NCI-H1105 (cell line): ENCODE results near the gene CEP164.
"Not testable (repeated sequence)": the region's sequence is repeated elsewhere in the genome, so short reads cannot be mapped to it uniquely, and the experiment has no call there.

Source experiments
- DNase-seq: peaks from one replicate; lab custom pipeline; 2025; lab: John Stamatoyannopoulos, UW

The CEP164 gene

DNA sequence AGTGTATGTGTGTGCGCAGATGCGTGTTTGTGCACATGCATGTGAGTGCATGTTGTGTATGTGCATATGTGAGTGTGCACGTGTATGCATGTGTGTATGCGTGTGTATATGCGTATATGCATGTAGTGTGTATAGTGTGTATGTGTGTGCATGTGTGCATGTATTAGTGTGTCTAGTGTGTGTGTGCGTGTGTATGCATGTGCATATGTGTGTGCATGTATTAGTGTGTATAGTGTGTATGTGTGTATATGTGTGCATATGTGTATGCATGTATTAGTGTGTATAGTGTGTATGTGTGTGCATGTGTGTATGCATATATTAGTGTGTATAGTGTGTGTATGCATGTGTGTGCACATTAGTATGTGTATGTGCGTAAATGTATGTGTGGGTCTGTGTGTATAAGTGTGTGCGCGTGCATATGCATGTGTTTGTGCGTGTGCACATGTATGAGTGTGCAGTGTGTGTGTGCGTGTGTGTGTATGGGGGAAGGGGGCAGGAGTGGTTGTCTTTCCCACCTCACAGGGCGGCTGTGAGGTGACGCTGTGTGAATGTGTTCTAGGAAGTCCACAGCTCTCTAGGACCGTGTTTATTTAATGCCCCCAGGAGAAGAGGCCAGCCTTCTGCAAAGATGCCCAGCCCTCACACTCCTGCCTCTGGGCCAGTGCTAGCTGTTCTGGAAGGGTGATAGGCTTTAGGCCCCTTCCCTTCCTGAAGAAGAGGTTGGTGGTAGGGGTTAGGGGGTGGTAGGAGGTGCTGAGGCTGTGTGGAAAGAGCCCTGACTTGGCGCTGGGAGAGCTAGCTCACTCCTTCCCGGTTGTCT lies 114.6 kb downstream of the CEP164 start:
- no peak for DNase-seq

DNA sequence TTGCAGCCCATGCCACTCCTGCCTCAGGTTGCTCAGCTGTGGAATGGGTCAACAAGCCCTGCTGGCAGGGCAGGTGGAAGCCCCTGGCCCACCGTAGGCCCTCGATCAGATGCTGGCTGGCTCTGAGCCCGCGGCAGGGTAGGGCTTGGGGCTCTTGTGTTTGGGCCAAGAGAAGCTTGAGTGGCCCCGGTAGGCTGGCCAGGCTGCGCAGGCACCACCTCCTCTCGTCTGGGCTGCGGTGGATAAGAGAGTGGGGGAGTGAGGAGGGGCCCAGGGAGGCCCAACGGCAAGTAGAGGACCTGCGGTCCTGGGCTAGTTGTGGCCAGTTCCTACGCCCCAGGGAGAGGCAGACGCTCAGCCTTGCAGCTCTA lies 115.2 kb downstream of the CEP164 start:
- no peak for DNase-seq

DNA sequence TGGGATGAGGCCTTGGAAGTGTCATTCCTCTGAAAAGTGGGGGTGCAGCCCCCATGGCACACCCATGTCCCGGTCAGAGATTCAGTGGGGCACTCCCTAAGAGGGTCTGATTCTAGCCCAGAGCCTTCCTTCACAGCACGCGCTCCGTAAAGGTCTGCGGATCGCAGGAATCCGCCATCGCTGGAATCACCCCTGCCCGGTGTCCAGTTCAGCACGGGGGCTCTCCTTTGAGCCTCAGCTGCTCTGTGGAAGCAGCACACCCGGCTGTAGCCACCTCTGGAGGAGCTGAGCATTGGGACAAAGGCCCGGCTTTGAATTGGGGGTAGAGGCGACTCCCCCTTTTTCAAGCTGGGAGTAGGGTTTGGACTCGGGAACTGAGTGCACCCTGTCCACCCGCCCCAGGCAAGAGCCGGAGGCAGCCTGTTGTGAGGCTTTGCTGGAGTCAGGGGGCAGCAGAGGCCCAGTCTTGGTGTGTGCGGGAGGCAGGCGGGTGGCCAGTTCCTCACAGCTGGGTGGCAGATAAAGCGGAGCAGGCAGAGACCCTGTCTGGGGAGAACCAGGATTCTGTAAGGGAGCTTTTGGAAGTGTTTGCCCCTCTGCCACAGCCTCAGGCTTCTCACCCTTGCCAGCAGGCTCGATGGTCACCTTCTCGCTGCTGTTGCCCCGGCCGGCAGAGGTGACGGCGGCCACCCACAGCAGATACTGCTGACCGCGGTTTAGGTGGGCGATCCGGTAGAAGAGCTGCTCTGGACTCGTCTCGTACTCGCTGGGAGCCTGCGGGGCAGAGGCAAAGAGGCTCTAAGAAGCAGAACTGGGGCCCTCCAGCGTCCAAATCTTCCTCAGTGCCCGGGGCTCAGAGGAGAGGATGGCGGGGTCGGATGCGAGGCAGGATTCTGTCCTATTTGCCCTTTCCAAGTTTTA lies 115.9 kb downstream of the CEP164 start:
- peak; percentile 33 for DNase-seq

DNA sequence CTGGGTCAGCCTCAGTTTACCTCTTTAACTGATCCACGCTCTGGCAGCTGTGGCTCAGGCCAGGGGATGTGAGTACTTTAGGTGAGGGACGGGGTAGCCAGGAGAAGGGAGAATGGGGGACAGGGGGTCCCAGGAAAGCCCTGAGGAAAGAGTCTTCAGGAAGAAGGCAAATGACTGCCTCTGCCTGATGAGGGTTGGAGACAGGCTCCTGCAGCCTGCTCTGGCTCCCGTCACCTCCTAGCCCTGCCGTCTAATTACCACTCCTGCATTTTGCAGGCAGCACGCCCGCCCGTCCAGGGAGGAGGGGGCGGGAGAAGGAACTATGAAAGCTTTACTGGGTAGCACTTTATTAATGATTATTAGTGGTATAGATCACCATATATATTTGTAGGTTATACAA lies 116.6 kb downstream of the CEP164 start:
- DNase-seq = peak; percentile 50

DNA sequence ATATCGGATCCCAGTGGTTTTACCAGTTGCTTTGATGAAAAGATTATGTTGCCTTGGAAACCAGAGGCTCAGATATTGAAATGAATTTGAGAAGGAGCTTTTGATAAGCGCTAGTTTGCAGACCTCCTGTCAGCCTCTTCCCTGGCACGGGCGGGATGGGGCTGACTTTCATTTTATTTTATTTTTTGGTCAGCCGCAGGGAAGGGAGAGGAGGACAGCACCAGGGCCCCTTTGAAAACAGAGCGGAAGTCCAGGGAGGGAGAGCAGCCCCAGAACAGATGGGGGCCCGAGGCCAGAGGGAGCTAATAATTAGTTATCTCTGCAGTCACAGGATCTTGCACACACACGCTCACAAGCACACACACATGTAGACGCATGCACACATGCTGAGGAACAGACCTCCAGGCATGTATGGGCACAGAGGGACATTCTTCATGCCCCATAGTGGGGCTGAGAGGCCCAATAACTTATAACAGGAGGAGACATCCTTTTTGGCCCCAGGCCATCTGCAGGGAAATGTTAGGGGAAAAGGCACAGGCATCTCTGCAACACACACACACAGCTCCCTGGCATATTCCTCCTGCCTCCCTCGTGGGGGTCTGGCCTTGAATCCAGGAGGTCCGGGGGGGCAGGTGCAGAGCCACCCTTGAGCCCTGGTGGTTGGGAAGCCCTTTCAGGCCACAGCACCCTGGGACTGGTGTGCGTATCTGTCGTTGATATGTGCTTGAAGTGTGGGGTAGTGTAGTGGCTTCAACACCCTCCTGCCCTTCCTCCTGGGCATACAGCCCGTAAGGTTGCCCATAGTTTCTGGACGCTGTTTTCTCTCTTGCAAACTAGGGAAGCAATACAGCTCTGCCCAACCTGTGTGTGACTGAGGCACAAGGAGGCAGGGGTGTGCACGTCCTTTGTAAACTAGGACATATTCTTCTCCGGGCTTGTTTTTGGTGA lies 117.3 kb downstream of the CEP164 start:
- DNase-seq = peak; percentile 50

DNA sequence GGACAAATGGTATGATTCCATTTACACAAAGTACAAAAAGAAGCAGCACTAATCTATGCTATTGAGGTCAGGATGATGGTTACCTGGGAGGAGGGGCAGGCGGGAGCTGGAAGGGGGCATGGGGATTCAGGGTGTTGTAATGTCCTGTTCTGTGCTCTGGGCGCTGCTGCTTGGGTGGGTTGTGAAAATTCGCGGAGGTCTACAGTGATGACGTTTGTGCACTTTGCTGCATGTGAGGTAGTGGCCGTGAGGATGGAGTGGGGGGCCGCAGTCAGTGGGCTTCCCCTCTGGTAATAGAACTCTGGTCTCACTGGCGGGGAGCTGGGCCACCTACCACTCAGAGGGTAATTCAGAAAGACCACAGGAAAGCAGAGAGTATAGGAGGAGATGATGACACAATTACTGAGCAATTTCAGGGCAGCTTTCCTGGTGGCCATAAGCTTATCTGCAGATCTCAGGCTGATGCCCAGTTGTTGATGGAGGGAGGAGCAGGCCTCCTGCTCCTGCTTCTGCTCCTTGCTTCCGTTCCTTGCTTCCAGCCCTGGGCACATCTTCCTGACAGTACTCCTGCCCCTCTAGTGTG lies 121.5 kb downstream of the CEP164 start:
- no peak for DNase-seq

DNA sequence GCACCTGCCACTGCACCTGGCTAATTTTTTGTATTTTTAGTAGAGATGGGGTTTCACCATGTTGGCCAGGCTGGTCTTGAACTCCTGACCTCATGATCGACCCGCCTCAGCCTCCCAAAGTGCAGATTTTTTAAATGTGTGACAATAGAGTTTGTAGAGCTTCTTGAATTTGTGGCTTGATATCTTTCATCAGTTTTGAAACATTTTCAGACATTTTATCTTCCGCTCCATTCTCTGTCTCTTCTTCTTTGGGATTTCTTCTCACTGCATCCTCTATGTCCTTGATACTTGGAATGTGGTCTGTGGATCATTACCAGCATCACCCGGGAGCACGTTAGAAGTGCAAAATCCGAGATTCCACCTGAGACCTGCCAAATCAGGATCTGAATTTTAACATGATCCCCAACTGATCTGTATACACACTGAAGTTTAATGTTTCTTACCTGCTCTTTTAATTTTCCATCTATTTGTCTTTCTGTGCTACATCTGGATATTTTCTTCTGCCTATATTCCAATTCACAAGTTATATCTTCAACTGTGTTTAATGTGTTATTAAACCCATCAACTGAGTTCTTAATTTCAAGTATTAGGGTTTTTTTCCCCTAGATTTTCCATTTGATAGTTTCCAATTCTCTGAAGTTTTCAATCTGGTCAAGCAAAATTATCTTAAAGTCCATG lies 126.4 kb downstream of the CEP164 start:
- DNase-seq = no peak

DNA sequence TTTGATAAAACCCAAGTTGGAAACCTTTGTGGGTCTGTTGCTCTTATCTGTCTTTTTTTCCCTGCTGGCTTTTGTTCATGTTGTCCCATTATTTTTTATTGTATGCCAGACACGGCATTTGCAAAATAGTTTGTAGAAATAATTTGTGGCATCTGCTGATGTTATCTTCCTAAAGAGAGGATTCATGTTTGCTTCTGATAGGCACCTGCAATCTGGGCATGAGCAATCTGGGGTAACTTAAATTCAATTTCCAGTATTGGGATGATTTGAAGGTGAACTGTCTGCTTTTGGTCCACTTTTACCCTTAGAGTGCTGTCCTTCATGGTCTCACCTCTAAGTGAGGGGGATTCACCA lies 126.9 kb downstream of the CEP164 start:
- DNase-seq = no peak

DNA sequence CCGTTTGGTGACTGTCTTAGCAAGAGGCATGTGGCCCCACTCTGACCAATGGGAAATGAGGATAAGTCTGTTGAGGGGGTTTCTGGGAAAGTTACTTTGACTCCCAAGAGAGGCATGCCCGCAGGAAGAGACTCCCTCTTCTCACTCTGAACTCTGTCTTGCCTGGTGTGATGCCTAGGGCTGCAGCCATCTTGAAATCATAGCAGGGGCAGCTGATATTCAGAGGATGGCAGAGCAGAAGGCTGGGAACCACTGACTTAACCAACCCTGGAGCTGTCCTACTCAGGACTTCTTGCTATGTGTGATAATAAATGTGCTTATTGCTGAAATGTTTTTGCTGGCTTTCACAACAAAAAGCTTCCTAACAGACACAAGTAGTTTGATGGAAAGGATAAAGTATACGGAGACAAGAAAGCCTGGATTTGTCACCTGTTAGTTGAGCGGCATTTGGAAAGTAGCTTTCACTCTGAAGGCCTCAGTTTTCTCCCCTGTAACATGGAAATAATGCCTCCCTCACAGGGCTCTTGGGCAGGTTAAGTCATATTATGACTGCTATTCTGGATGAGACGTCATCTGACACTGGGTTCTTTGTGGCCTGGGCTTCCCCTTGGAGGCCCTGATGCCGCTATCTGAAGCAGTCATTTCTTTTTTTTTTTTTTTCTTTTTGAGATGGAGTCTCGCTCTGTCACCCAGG lies 128.5 kb downstream of the CEP164 start:
- no peak for DNase-seq

DNA sequence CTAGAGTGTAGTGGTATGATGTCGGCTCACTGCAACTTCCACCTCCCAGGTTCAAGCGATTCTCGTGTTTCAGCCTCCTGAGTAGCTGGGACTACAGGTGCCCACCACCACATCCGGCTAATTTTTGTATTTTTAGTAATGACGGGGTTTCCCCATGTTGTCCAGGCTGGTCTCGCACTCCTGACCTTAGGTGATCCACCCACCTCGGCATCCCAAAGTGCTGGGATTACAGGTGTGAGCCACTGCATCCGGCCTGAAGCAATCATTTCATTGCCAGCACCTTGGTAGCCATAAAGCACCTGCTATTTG lies 129.0 kb downstream of the CEP164 start:
- DNase-seq = not testable (repeated sequence)

DNA sequence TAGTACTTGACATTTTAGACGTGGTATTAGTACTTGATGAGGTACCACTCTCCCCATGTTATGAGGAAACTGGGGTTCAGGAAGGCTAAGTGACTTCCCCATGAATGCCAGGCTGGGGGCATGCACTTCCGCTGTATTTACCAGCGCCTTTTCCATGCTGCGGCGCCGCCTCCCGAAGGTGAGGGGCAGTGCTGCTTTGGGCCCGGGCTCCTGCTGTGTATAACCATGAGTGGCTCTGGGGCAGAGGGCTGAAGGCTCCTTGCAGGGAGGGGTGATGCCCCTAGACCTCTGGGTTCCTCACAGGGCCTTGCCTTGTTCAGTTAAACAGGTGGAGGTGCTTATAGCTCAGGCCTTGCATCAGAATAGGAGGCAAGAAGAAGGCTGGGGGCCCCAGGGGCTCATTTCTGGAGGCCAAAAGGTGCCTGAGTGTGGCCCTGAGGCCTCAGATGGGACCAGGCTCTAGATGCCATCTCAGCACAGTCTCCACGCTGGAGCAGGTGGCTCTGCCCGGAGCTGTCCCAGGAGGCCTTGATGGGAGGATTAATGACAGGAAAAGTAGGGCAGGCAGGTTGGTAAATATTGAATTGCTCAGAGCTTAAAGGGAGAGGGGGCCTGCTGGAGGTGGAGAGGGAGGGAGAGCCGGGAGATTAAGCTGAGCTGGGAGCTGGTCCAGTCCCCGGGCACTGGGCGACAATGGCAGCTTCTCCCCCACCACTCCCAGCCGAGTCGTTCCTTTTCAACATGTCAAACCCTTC lies 129.6 kb downstream of the CEP164 start:
- DNase-seq = peak; percentile 27

DNA sequence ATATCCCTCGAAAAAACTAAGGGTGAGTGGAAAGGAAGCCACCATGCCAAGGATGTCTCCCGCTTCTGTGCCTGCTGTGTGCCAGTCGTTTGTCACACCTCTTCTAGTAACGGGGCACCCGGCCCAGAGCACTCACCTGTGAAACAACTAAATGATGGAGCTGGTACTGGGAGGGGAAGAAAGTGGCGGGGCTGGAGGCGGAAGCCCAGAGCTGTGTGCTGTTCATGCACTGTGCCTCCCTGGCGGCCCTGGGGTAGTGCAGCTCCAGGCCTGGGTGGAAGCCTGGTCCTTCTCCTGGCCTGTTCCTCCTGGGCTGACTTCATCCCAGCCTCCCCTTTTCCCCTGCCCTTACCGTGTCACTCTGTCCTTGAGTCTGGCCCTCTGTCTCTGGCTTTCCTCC lies 130.2 kb downstream of the CEP164 start:
- no peak for DNase-seq

DNA sequence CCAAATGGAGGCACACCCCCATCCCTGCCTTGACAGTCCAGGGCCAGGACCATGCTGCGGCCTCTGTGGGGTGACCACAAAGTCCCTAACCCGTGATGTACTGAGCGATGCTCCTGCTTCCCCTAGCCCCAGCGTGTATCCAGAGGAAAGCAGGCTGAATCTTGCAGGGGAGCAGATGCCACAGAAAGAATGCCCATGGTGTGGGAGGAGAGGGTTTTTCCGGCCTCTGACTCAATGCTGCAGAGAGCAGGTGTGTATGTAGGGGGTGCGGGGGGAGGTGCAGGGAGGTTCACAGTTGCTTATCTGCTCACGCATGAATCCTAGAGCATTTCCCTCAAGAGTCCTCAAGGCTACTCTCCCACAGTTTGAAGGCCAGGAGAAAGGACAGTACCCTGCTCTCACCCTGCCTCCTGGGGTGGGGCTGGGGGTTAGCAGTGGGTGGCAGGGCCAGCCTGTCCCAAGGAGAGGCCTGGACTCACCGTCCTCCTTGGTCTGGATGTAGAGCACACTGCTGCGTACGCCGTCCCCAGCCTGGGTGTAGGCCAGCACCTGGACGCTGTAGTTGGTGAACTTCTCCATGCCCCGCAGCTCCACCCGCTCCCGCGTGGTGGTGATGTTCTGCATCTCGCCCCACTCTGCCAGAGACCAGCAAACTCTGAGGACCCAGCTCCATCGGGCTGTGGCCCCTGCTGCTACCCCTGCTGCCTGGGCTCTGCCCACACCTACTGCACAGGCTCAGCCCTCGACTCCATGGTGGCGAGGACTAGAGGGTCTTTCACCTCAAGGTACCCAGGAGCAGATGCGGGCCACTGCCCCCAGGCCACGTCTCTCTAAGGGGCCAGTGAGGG lies 130.8 kb downstream of the CEP164 start:
- DNase-seq = no peak

DNA sequence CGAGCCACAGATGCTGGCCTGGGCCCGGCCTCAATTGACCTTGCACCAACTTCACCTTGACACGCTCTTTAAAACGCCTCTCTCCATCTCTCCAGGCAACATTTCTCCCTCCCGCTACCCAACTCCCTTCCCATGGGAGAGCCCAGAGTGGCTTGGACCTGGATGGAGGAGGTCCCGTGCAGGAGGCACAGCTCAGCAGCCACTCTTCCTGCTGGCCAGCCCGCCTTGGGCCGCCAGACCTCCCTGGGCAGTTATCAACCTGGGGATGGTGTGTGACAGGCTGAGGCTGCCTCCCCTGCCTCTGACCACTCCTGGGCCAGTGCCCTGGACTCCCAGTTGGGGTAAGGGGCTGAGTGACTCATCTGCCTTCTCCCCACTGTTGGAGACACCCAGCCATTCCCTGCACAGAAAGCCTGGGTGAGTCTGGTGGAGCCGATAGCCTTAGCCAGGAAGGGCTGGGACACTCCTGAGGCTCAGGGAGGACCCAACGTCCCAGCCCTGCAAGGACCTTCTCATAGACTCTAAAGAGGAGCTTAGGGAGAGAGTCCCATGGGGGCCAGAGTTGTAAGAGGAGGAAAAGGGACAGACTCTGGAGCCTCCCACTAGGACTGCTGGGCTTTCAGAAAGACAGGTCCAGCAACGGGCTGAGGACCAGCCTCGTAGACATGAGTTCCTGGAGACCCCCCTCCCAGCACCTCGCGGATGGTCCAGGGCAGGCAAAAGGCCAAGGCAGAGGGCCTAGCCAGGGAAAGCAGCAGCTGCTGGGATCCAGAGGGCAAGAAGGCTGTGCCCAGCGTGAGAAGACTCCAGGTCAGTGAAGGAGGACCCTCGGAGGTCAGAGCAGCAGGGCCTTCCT lies 131.7 kb downstream of the CEP164 start:
- no peak for DNase-seq

DNA sequence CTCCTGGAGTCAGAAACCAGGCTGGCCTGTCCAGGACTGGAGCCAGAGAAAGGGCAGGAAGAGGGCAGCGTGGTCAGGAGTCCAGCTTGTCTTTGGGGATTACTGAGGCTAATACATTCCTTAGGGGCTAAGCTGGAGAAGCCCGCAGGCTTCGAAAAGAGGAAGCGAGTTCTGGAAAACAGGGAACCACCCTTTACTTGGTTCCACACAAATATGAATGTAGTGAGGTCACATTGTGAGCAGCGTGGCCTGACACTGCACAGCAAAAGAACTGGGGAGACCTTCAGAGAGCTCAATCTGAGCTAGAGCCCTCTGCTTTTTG lies 132.3 kb downstream of the CEP164 start:
- DNase-seq = no peak

DNA sequence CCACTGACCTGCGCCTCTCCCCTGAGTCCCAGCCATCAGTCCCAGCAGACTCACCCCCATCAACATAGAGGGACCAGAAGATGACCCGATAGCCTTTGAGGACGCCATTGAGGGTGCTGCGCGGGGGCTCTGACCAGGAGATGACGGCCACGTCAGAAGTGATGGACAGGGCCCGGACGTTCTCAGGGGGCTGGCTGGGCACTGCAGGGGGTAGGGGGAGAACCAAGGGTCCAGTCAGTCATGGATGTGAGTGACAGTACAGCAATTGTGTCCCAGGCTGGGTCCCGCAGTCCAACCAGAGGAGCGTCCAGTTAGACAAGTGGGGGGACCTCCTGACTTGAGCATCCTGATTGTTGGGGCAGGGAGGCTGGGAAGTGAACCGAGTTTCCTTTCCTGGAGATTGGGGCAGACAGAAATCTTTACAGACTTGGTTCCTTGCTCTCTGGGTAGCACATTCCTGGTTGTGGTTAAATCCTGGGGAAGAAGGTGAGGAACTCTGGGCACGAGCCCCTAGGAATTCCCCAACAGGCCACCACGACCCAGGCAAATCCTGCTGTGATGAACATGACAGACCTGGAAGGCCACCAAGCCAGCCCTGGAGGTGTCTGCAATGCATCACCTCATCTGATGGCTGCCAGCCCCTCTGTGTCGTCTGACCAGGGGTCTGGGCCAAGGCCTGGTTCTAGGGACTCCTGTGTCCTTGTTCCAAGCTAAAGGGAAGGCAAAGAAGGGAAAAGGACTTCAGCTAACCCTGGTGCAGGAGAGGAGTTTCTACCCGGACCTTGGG lies 133.9 kb downstream of the CEP164 start:
- DNase-seq = no peak

DNA sequence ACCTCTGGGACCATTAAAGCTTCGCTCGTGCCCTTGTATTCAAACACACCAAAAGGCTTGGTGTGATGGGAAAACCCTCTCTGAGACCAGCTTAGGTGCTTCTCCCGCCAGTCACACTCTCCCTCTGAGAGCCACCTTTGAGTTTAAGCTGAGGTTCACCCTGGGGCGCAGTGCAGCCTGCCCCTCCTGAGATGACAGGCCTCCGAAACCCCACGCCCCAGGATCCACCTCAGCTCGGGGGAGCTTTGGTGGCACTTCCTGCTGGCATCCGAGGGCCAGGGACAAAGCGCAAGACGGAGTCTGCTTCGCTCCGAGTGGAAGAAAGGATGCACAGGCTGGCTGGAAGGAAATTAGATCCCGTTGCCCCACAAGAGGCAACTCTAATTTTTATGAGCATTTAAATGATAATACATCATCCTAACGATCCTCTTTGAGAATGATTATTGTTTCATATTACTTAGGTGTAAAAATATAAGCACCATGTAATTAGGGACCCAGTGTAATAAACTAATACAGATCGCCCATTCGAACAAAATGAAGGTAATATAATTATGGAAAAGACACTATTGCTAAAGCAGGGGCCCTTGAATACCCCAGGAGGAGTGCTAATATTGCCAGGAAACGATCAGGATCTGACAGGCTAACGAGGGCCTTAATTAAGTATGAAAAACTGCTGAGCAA lies 134.7 kb downstream of the CEP164 start:
- no peak for DNase-seq
